ENCODE results near the gene TFPI.

GRCh38 chr2:187593697-187594096 is 39.5 kb upstream of the TFPI start:
- no peak for TF ChIP-seq CTCF (IDR thresholded peaks at IDR 0.05; ENCODE audit: insufficient read depth, low read depth, low read length)
- no peak for TF ChIP-seq EZH2 (IDR thresholded peaks at IDR 0.05; ENCODE audit: insufficient read depth, low read length)
